ENCODE data around the gene NQO2. TPM values are rescaled to one million over a fixed set of nuclear protein-coding genes. Genes with fewer than 3 reads are reported as not detected.
"Not testable (repeated sequence)": the region's sequence is repeated elsewhere in the genome, so short reads cannot be mapped to it uniquely, and the experiment has no call there.

Gene NQO2
- total and polyA plus RNA-seq, 2 donors (not counting 1 experiment from before 2014, with no cell fraction given) = 6.2 to 21.5 TPM

GRCh38 chr6:2973180-2973579 lies 26.5 kb upstream of the NQO2 start:
- H2AFZ ChIP-seq (ENCODE audit: insufficient read depth, low read depth, low read length, poor library complexity, severe bottlenecking); H3K27me3 ChIP-seq (replicated peaks in 1 of 4; ENCODE audit: control extremely low read depth in 1 of 4, control insufficient read depth in 3 of 4, insufficient read depth in 4 of 4, low read length in 3 of 4); H3K79me2 ChIP-seq (ENCODE audit: control insufficient read depth, insufficient read depth, low read length); H3K27me3 Mint-ChIP-seq; H3K9me3 ChIP-seq (ENCODE audit: control extremely low read depth in 1 of 3, control insufficient read depth in 2 of 3, insufficient read depth in 1 of 3, low read length in 2 of 3); H3K36me3 ChIP-seq (replicated peaks in 1 of 2; ENCODE audit: control extremely low read depth in 1 of 2, control insufficient read depth in 1 of 2, extremely low read depth in 1 of 2, insufficient read depth in 2 of 2, low read length in 1 of 2); H3K9ac ChIP-seq (ENCODE audit: low read length); H3K4me2 ChIP-seq (replicated peaks; ENCODE audit: low read depth, low read length, poor library complexity, severe bottlenecking); H4K20me1 ChIP-seq (ENCODE audit: control insufficient read depth, insufficient read depth, low read length, poor library complexity, severe bottlenecking); H3K27ac ChIP-seq (ENCODE audit: low read length in 2 of 2); DNase-seq; H3K4me3 ChIP-seq (ENCODE audit: control extremely low read depth in 1 of 5, extremely low read depth in 1 of 5, insufficient read depth in 1 of 5, low read depth in 2 of 5, low read length in 4 of 5); intact Hi-C loops (cut with micrococcal nuclease); ATAC-seq (ENCODE audit: low read depth); H3K4me3 Mint-ChIP-seq; H3K9me3 Mint-ChIP-seq (ENCODE audit: insufficient read depth): not testable (repeated sequence)
- H3K4me1 ChIP-seq (ENCODE audit: control insufficient read depth in 2 of 2, insufficient read depth in 2 of 2, low read length in 2 of 2) = peaks cover 13 to 17% of the 10 kb centered on the region in 2 donors
- H3K27ac Mint-ChIP-seq = peak overlapping the region; percentile 72
- no CpG with 5 or more reads among the region's 6 CpGs for WGBS (ENCODE audit: insufficient coverage)
- H3K4me1 Mint-ChIP-seq = peaks cover 29% of the 10 kb centered on the region
- ChIA-PET POLR2A (interaction anchor here (0.7 kb wide), 1 partner anchor 15 kb away, joined by 3 read pairs; no protein-coding TSS in a partner anchor), CTCF (interaction anchor here (1.0 to 1.4 kb wide), 3 partner anchors 21 to 182 kb away, joined by 3 to 5 read pairs (median 3); no protein-coding TSS in a partner anchor)

- H3K4me3 Mint-ChIP-seq = peak overlapping the region; percentile 9
- H3K27me3 Mint-ChIP-seq = peaks cover 8% of the 10 kb centered on the region
- peaks cover 28% of the 10 kb centered on the region for H3K4me1 Mint-ChIP-seq
- no peaks in the 10 kb centered on the region for H3K36me3 ChIP-seq (replicated peaks in 1 of 2; ENCODE audit: control extremely low read depth in 1 of 2, control insufficient read depth in 1 of 2, extremely low read depth in 1 of 2, insufficient read depth in 2 of 2, low read length in 1 of 2)
- no peaks in the 10 kb centered on the region for H4K20me1 ChIP-seq (ENCODE audit: control insufficient read depth, insufficient read depth, low read length, poor library complexity, severe bottlenecking)
- no peak overlapping the region for H3K4me3 ChIP-seq (ENCODE audit: control extremely low read depth in 1 of 5, extremely low read depth in 1 of 5, insufficient read depth in 1 of 5, low read depth in 2 of 5, low read length in 4 of 5)
- ChIA-PET POLR2A (interaction anchor here (0.7 kb wide), 1 partner anchor 14 kb away, joined by 3 read pairs; no protein-coding TSS in a partner anchor), CTCF (interaction anchor here (1.0 to 1.4 kb wide), 4 partner anchors 15 to 182 kb away, joined by 3 to 5 read pairs (median 4); no protein-coding TSS in a partner anchor)
- intact Hi-C loops (cut with micrococcal nuclease) = no loop called here
- H3K4me1 ChIP-seq (ENCODE audit: control insufficient read depth in 2 of 2, insufficient read depth in 2 of 2, low read length in 2 of 2) = peaks cover 13 to 17% of the 10 kb centered on the region in 2 donors
- H3K27ac Mint-ChIP-seq = no peak overlapping the region
- peaks cover 0 to 4% (median 0%) of the 10 kb centered on the region in 4 experiments for H3K27me3 ChIP-seq (replicated peaks in 1 of 4; ENCODE audit: control extremely low read depth in 1 of 4, control insufficient read depth in 3 of 4, insufficient read depth in 4 of 4, low read length in 3 of 4)
- no peak for ATAC-seq (ENCODE audit: low read depth)
- no peak overlapping the region for H3K9ac ChIP-seq (ENCODE audit: low read length)
- H3K27ac ChIP-seq (ENCODE audit: low read length in 2 of 2) = no peak overlapping the region
- H3K9me3 Mint-ChIP-seq (ENCODE audit: insufficient read depth) = no peaks in the 10 kb centered on the region
- no peaks in the 10 kb centered on the region for H3K9me3 ChIP-seq (ENCODE audit: control extremely low read depth in 1 of 3, control insufficient read depth in 2 of 3, insufficient read depth in 1 of 3, low read length in 2 of 3)
- H2AFZ ChIP-seq (ENCODE audit: insufficient read depth, low read depth, low read length, poor library complexity, severe bottlenecking) = no peak overlapping the region
- no peaks in the 10 kb centered on the region for H3K79me2 ChIP-seq (ENCODE audit: control insufficient read depth, insufficient read depth, low read length)
- no peak for TF ChIP-seq EZH2 (IDR thresholded peaks at IDR 0.05; ENCODE audit: borderline replicate concordance, insufficient read depth, low read depth, low read length, poor library complexity, severe bottlenecking)
- TF ChIP-seq CTCF (IDR thresholded peaks at IDR 0.05) = no peak
- DNase-seq = no peak
- no CpG with 5 or more reads among the region's 5 CpGs for WGBS (ENCODE audit: insufficient coverage)
- no peak overlapping the region for H3K4me2 ChIP-seq (replicated peaks; ENCODE audit: low read depth, low read length, poor library complexity, severe bottlenecking)
These were observed 26.0 kb upstream of the NQO2 start for GRCh38 chr6:2973676-2974075.
